ENCODE measurements around the gene PLCH2. TPM values are rescaled to one million over a fixed set of nuclear protein-coding genes. Genes with fewer than 3 reads are reported as not detected.

The PLCH2 gene
- total and polyA plus RNA-seq, 10 of the 15 experiments (the other 5 are each of a cell fraction or from before 2014, with no cell fraction given), result 0.03 to 0.73 (median 0.24) TPM; not detected in 3

DNA sequence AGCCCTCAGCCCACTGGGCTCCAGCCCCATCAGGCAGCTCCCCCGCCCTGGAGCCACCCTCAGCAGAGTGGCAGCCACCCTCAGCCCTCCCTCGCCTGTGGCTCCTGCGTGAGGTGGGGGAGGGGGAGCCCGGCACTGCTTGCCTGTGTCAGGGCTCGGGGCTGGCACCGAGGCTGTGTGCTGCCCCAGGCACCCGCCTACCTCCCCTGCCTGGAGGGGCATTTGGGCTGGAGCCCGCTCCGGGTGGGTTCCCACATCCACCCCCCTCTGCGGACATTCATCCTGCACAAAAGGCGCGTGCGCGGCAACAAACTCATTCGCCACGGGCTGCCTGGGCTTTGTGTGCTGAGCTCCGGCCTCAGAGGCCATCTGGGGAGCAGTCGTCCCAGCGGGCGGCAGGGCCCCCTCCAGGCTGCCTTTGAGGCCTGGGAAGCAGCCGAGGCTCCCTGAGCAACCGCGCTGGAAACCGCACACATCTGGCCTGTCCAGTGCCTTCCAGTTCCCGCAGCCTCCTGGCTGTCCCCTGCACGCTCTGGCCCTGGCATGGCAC lies 67.5 kb downstream of the PLCH2 start (continued):
- TF ChIP-seq BHLHE40 (IDR thresholded peaks at IDR 0.05; ENCODE audit: borderline replicate concordance in 1 of 2, low read depth in 2 of 2, low read length in 1 of 2), result 0 out of 4 replicates have a peak, but pooled peaks of 1 of the 2 experiments have one; percentile 10
- TF ChIP-seq DPF2 (IDR thresholded peaks at IDR 0.05), result 0 out of 2 replicates have a peak, but pooled peaks have one; percentile 29

DNA sequence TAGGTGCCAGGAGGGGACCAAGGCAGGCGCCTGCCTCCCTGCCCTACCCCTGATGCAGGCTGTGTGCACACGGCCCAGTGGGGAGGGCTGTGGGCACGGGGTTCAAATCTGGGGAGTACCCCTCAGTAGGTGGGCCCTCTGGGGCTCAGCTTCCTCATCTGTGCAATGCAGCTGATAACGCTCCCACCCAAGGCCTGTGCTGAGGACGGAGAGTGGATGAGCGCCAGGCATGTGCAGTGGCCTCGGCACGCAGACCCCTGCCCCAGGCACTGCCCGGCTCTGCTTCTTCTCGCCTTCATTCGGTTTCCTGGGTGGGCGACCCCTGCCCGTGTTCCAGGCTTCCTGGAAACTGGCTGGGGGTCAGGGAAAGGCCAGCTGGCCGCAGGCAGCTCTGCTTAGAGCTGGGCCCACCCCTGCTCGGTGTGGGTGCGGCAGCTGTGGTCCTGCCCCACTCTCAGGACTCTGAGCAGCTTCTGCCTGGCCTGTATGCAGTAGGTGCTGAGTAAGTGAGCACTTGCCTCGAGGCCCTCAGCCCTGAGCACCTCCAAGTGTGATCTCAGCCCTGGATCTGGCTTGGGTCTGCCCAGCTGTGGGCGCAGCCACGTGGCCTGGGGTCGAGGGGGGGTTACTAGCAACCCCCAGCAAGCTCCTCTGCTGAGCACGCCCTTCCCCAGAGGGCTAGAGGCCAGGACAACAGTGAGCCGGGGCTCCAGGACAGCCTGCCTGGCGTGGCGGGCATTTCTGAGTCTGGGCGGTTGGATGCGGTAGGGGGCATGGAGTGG lies 68.2 kb downstream of the PLCH2 start:
- H3K4me3 ChIP-seq, result no peak overlapping the region
- TF ChIP-seq HCFC1 (IDR thresholded peaks at IDR 0.05; ENCODE audit: low read length) (no peak), USF1 (IDR thresholded peaks at IDR 0.05; ENCODE audit: borderline replicate concordance, extremely low read length, insufficient read depth, low read depth, low read length) (no peak), CBX5 (IDR thresholded peaks at IDR 0.05; ENCODE audit: low read depth) (no peak), FOS (IDR thresholded peaks at IDR 0.05; ENCODE audit: borderline replicate concordance, extremely low read depth, insufficient read length) (no peak), MYC (IDR thresholded peaks at IDR 0.05; ENCODE audit: insufficient read depth, insufficient read length, insufficient replicate concordance, low read length, severe bottlenecking) (no peak), POLR2A (IDR thresholded peaks at IDR 0.05; ENCODE audit: low read depth, low read length) (no peak), CEBPB (IDR thresholded peaks at IDR 0.05; ENCODE audit: borderline replicate concordance in 1 of 2, low read depth in 2 of 2, low read length in 2 of 2) (no peak), TCF7 (IDR thresholded peaks at IDR 0.05; ENCODE audit: borderline replicate concordance) (no peak)
- TF ChIP-seq, protein P1, sequence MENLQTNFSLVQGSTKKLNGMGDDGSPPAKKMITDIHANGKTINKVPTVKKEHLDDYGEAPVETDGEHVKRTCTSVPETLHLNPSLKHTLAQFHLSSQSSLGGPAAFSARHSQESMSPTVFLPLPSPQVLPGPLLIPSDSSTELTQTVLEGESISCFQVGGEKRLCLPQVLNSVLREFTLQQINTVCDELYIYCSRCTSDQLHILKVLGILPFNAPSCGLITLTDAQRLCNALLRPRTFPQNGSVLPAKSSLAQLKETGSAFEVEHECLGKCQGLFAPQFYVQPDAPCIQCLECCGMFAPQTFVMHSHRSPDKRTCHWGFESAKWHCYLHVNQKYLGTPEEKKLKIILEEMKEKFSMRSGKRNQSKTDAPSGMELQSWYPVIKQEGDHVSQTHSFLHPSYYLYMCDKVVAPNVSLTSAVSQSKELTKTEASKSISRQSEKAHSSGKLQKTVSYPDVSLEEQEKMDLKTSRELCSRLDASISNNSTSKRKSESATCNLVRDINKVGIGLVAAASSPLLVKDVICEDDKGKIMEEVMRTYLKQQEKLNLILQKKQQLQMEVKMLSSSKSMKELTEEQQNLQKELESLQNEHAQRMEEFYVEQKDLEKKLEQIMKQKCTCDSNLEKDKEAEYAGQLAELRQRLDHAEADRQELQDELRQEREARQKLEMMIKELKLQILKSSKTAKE (IDR thresholded peaks at IDR 0.05; ENCODE audit: low read depth, poor library complexity, severe bottlenecking), result no peak
- intact Hi-C loops (cut with micrococcal nuclease; ENCODE audit: unreplicated experiment) (loop anchor here (10.0 kb wide), 1 partner anchor 239 kb away; no protein-coding TSS in a partner anchor), in situ Hi-C loops (cut with MboI) (no loop called here)
- H3K9ac ChIP-seq (ENCODE audit: control insufficient read depth, insufficient read depth, low read length), result no peak overlapping the region
- DNase-seq (ENCODE audit: low read depth, low spot score) (no peak), ATAC-seq (no peak), FAIRE-seq (no peak)
- H3K4me1 ChIP-seq (ENCODE audit: control insufficient read depth, insufficient read depth, low read length), result peaks cover 23% of the 10 kb centered on the region
- CTCF ChIA-PET, result interaction anchor here (0.8 kb wide), 1 partner anchor 349 kb away, joined by 3 read pairs; the partner anchor contains the start of gene FAAP20
- H3K4me2 ChIP-seq (ENCODE audit: control insufficient read depth, insufficient read depth), result no peak overlapping the region
- no TSS peak for BruUV-seq (replicated peaks)
- no peaks in the 10 kb centered on the region for H3K9me3 ChIP-seq (replicated peaks; ENCODE audit: control insufficient read depth, insufficient read depth, low read length)
- H3K79me2 ChIP-seq (ENCODE audit: control insufficient read depth, insufficient read depth, low read length), result peaks cover 5% of the 10 kb centered on the region; the same call in 1 of the 2 replicates
- H4K20me1 ChIP-seq (ENCODE audit: control insufficient read depth, insufficient read depth), result no peaks in the 10 kb centered on the region
- POLR2A ChIA-PET, result interaction anchor here (0.9 to 3.6 kb wide), 3 partner anchors 12 to 17 kb away, joined by 4 to 23 read pairs (median 4); partner anchors contain the start of genes HES5, PANK4 and TNFRSF14
- H2AFZ ChIP-seq (ENCODE audit: control insufficient read depth, low read depth, low read length), result no peak overlapping the region
- H3K36me3 ChIP-seq (ENCODE audit: control insufficient read depth in 2 of 2, insufficient read depth in 2 of 2, low read length in 1 of 2), result no peaks in the 10 kb centered on the region
- no peak overlapping the region for H3K27ac ChIP-seq (ENCODE audit: control insufficient read depth, insufficient read depth)
- H3K27me3 ChIP-seq (replicated peaks in 1 of 2; ENCODE audit: control insufficient read depth in 2 of 2, insufficient read depth in 2 of 2, low read length in 1 of 2), result no peaks in the 10 kb centered on the region
- RAD21 ChIA-PET (ENCODE audit: unreplicated experiment), result interaction anchor here (7.1 kb wide), 1 partner anchor 18 kb away, joined by 86 read pairs; the partner anchor contains the start of gene PANK4
- WGBS (ENCODE audit: insufficient coverage, insufficient replicate concordance, low lambda C conversion rate, missing lambda C conversion rate), result 38% methylated on average over 24 of the region's 26 CpGs
- SMC1A ChIA-PET (ENCODE audit: uncharacterized antibody, unreplicated experiment), result no interaction called here

Data from GM12878 (cell line).